MM.1S (cell line): ENCODE measurements around the gene BMPER.

Experiments
- DNase-seq: peaks from one replicate; pipeline ENCODE4 v3.0.0-alpha.2; 2015
- H2AFZ ChIP-seq: fragments of 300-600 bp; sonication (generic); 2 replicates; pipeline ENCODE4 v1.6.0; 2016; ENCODE audit warnings: antibody characterized with exemption, low read length
- H3F3A ChIP-seq: fragments of 300-600 bp; sonication (generic); 2 replicates; pipeline ENCODE4 v1.6.1; 2016; ENCODE audit warnings: mild to moderate bottlenecking, antibody characterized with exemption, low read length, moderate library complexity, mixed read lengths; ENCODE audit not compliant: insufficient read depth
- H3K27ac ChIP-seq: fragments of 300-600 bp; sonication (generic); 2 replicates; pipeline ENCODE4 v1.5.1; 2016; ENCODE audit warnings: mild to moderate bottlenecking, low read length
- H3K27me3 ChIP-seq: fragments of 300-600 bp; sonication (generic); replicated peaks from 2 replicates; pipeline ENCODE4 v1.6.0; 2016; ENCODE audit warnings: low read length; ENCODE audit not compliant: insufficient read depth
- H3K36me3 ChIP-seq: fragments of 300-600 bp; sonication (generic); replicated peaks from 2 replicates; pipeline ENCODE4 v1.6.1; 2016; ENCODE audit warnings: mild to moderate bottlenecking, low read length, mixed read lengths; ENCODE audit not compliant: insufficient read depth
- H3K4me1 ChIP-seq: fragments of 300-600 bp; sonication (generic); 2 replicates; pipeline ENCODE4 v1.6.1; 2016; ENCODE audit warnings: low read length, mixed read lengths
- H3K4me2 ChIP-seq: fragments of 300-600 bp; sonication (generic); 2 replicates; pipeline ENCODE4 v1.6.0; 2016; ENCODE audit warnings: low read depth, low read length
- H3K4me3 ChIP-seq: fragments of 300-600 bp; sonication (generic); 2 replicates; pipeline ENCODE4 v1.5.1; 2016; ENCODE audit warnings: low read length, mixed read lengths
- H3K79me2 ChIP-seq: fragments of 300-600 bp; sonication (generic); 2 replicates; pipeline ENCODE4 v1.6.1; 2016; ENCODE audit warnings: mixed run types, low read length, mixed read lengths
- H3K9ac ChIP-seq: fragments of 300-600 bp; sonication (generic); 2 replicates; pipeline ENCODE4 v1.6.1; 2016; ENCODE audit warnings: low read length, mixed read lengths
- H3K9me2 ChIP-seq: fragments of 300-600 bp; sonication (generic); replicated peaks from 2 replicates; pipeline ENCODE4 v1.6.1; 2016; ENCODE audit warnings: mild to moderate bottlenecking, low read length, mixed read lengths; ENCODE audit not compliant: insufficient read depth
- H3K9me3 ChIP-seq: fragments of 300-600 bp; sonication (generic); replicated peaks from 2 replicates; pipeline ENCODE4 v1.6.1; 2016; ENCODE audit warnings: mild to moderate bottlenecking, low read length, mixed read lengths; ENCODE audit not compliant: insufficient read depth
- H4K20me1 ChIP-seq: fragments of 300-600 bp; sonication (generic); 2 replicates; pipeline ENCODE4 v1.6.1; 2016; ENCODE audit warnings: mild to moderate bottlenecking, low read length, moderate library complexity, mixed read lengths; ENCODE audit not compliant: insufficient read depth
- EZH2 ChIP-seq: fragments of 300-600 bp; sonication (generic); optimal IDR thresholded peaks from 2 replicates; pipeline ENCODE3; 2017; ENCODE audit warnings: low read depth, mild to moderate bottlenecking, antibody characterized with exemption, low read length, mixed read lengths
- EZH2phosphoT487 ChIP-seq: fragments of 300-600 bp; sonication (generic); IDR thresholded peaks from 2 replicates; pipeline ENCODE4 v1.6.1; 2018; ENCODE audit warnings: antibody characterized with exemption, low read length
- TF ChIP-seq, protein P1 (sequence below): fragments of 300-600 bp; sonication (generic); IDR thresholded peaks from 2 replicates; pipeline ENCODE4 v1.5.1; 2016; ENCODE audit warnings: antibody characterized with exemption, low read length, mixed read lengths

Gene BMPER

DNA sequence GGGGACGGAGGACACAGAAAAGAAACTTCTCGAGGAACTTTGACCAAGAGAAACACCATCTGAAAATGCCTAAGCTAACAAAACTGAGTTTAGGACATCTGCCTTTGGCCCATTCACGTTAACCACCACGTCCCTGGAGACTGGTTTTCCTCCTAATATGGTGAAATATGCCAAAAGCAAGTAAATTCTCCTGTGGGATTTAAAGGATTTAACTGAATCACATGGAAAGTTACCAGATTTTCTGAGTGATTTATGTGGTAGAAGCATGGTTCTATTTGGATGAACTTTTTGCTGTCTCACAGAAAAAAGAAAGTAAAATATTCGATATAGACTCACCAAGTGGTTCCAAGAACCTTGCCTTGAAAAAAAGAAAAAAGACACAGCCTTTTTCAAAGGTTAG lies 30.4 kb upstream of the BMPER start:
- H3K27me3 ChIP-seq: no peaks in the 10 kb centered on the region
- H3K4me1 ChIP-seq: no peaks in the 10 kb centered on the region
- no peak overlapping the region for H3K27ac ChIP-seq
- TF ChIP-seq EZH2 (no peak), EZH2phosphoT487 (no peak)
- TF ChIP-seq, protein P1, sequence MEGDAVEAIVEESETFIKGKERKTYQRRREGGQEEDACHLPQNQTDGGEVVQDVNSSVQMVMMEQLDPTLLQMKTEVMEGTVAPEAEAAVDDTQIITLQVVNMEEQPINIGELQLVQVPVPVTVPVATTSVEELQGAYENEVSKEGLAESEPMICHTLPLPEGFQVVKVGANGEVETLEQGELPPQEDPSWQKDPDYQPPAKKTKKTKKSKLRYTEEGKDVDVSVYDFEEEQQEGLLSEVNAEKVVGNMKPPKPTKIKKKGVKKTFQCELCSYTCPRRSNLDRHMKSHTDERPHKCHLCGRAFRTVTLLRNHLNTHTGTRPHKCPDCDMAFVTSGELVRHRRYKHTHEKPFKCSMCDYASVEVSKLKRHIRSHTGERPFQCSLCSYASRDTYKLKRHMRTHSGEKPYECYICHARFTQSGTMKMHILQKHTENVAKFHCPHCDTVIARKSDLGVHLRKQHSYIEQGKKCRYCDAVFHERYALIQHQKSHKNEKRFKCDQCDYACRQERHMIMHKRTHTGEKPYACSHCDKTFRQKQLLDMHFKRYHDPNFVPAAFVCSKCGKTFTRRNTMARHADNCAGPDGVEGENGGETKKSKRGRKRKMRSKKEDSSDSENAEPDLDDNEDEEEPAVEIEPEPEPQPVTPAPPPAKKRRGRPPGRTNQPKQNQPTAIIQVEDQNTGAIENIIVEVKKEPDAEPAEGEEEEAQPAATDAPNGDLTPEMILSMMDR: no peak
- no peaks in the 10 kb centered on the region for H3K79me2 ChIP-seq
- H3K9me2 ChIP-seq: no peaks in the 10 kb centered on the region
- no peak overlapping the region for H3K9ac ChIP-seq
- no peaks in the 10 kb centered on the region for H4K20me1 ChIP-seq
- no peak overlapping the region for H3K4me2 ChIP-seq
- H2AFZ ChIP-seq: no peak overlapping the region
- H3K4me3 ChIP-seq: no peak overlapping the region
- no peaks in the 10 kb centered on the region for H3K36me3 ChIP-seq
- no peak for DNase-seq
- H3K9me3 ChIP-seq: no peaks in the 10 kb centered on the region
- H3F3A ChIP-seq: no peaks in the 10 kb centered on the region

GRCh38 chr7:33876596-33877274 lies 28.6 kb upstream of the BMPER start:
- TF ChIP-seq EZH2: no peak
- TF ChIP-seq, protein P1: no peak
- H3K36me3 ChIP-seq: no peaks in the 10 kb centered on the region
- H2AFZ ChIP-seq: no peak overlapping the region
- H3K4me1 ChIP-seq: no peaks in the 10 kb centered on the region
- H3K79me2 ChIP-seq: no peaks in the 10 kb centered on the region
- H4K20me1 ChIP-seq: no peaks in the 10 kb centered on the region
- H3K4me2 ChIP-seq: no peak overlapping the region
- no peak for DNase-seq
- no peaks in the 10 kb centered on the region for H3K27me3 ChIP-seq
- no peak overlapping the region for H3K9ac ChIP-seq
- no peak overlapping the region for H3K4me3 ChIP-seq
- no peaks in the 10 kb centered on the region for H3K9me2 ChIP-seq
- H3K9me3 ChIP-seq: no peaks in the 10 kb centered on the region
- H3F3A ChIP-seq: no peaks in the 10 kb centered on the region
- H3K27ac ChIP-seq: no peak overlapping the region

DNA sequence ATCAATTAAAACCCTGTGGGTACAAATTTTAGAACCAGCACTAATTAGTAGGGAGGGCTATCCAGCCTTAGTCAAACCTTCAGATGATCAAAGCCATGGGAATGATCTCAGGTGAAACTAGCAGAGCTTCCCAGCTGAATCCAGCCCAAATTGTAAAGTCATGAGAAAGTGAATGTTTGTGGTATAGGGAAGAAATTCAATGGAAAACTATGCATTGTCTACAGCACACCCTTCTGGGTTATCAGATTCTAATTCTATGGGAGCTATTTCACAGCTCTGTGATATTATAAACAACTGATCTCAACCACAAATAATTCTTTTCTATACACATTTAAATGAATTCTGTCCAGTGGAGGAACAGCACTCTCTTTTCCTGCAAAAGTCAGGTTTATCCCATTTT lies 24.6 kb upstream of the BMPER start:
- H3K27ac ChIP-seq: no peak overlapping the region
- TF ChIP-seq EZH2 (no peak), EZH2phosphoT487 (no peak)
- TF ChIP-seq, protein P1: no peak
- H3K9me3 ChIP-seq: no peaks in the 10 kb centered on the region
- no peak overlapping the region for H3K4me3 ChIP-seq
- H2AFZ ChIP-seq: no peak overlapping the region
- H3F3A ChIP-seq: no peaks in the 10 kb centered on the region
- no peaks in the 10 kb centered on the region for H3K79me2 ChIP-seq
- H4K20me1 ChIP-seq: no peaks in the 10 kb centered on the region
- H3K9me2 ChIP-seq: no peaks in the 10 kb centered on the region
- no peak overlapping the region for H3K4me2 ChIP-seq
- no peaks in the 10 kb centered on the region for H3K36me3 ChIP-seq
- no peak for DNase-seq
- H3K9ac ChIP-seq: no peak overlapping the region
- H3K27me3 ChIP-seq: no peaks in the 10 kb centered on the region
- no peaks in the 10 kb centered on the region for H3K4me1 ChIP-seq
